Karpas-422 (cell line): ENCODE results near the gene NIPAL4. TPM values are rescaled to one million over a fixed set of nuclear protein-coding genes. Genes with fewer than 3 reads are reported as not detected.

ENCODE experiments used
- DNase-seq: peaks from one replicate; pipeline ENCODE4 v3.0.0-alpha.2; 2015
- H2AFZ ChIP-seq: fragments of 200-600 bp; sonication (generic); 2 replicates; pipeline ENCODE4 v1.6.1; 2014; ENCODE audit warnings: antibody characterized with exemption, low read length, mixed read lengths
- H3K27ac ChIP-seq: fragments of 200-600 bp; sonication (generic); 2 replicates; pipeline ENCODE4 v1.5.1; 2014; ENCODE audit warnings: mild to moderate bottlenecking, low read length, moderate library complexity
- H3K27me3 ChIP-seq: fragments of 200-600 bp; sonication (generic); 2 replicates; pipeline ENCODE4 v1.6.1; 2014; ENCODE audit warnings: low read length, mixed read lengths
- H3K36me3 ChIP-seq: fragments of 200-600 bp; sonication (generic); 2 replicates; pipeline ENCODE4 v1.6.1; 2014; ENCODE audit warnings: low read length, mixed read lengths; ENCODE audit not compliant: insufficient read depth
- H3K4me1 ChIP-seq: fragments of 200-600 bp; sonication (generic); 2 replicates; pipeline ENCODE4 v1.6.1; 2014; ENCODE audit warnings: mild to moderate bottlenecking, low read length, mixed read lengths
- H3K4me2 ChIP-seq: fragments of 200-600 bp; sonication (generic); 2 replicates; pipeline ENCODE4 v1.6.1; 2014; ENCODE audit warnings: low read length, low read depth, mild to moderate bottlenecking; ENCODE audit not compliant: poor library complexity, severe bottlenecking
- H3K4me3 ChIP-seq: fragments of 200-600 bp; sonication (generic); 2 replicates; pipeline ENCODE4 v1.5.1; 2014; ENCODE audit warnings: mild to moderate bottlenecking, antibody characterized with exemption, low read length, mixed read lengths
- H3K79me2 ChIP-seq: fragments of 200-600 bp; sonication (generic); 2 replicates; pipeline ENCODE4 v1.6.1; 2014; ENCODE audit warnings: mild to moderate bottlenecking, low read length, mixed read lengths
- H3K9ac ChIP-seq: fragments of 200-600 bp; sonication (generic); 2 replicates; pipeline ENCODE4 v1.6.0; 2014; ENCODE audit warnings: low read length
- H3K9me2 ChIP-seq: fragments of 200-600 bp; sonication (generic), shearing (Covaris generic); replicated peaks from 2 replicates; pipeline ENCODE4 v1.6.0; 2014; ENCODE audit warnings: mild to moderate bottlenecking, low read length, moderate library complexity; ENCODE audit not compliant: insufficient read depth
- H3K9me3 ChIP-seq: fragments of 300-700, 200-600 bp; sonication (generic); 2 replicates; pipeline ENCODE4 v1.6.1; 2014; ENCODE audit warnings: low read length, mixed read lengths
- H4K20me1 ChIP-seq: fragments of 200-600 bp; sonication (generic); 2 replicates; pipeline ENCODE4 v1.6.1; 2014; ENCODE audit warnings: mild to moderate bottlenecking, antibody characterized with exemption, low read length, low read depth; ENCODE audit not compliant: insufficient read depth
- total RNA-seq: library from RNA; depleted of rRNA; stranded (reverse); fragments of >200 nt; shearing (Covaris generic); gene quantifications from 2 replicates; pipeline ENCODE4 v1.2.3, GENCODE V29; 2014; ENCODE audit warnings: low replicate concordance; rRNA removed

Gene NIPAL4
- total RNA-seq, 1 experiment from 2014 or later: not detected

DNA sequence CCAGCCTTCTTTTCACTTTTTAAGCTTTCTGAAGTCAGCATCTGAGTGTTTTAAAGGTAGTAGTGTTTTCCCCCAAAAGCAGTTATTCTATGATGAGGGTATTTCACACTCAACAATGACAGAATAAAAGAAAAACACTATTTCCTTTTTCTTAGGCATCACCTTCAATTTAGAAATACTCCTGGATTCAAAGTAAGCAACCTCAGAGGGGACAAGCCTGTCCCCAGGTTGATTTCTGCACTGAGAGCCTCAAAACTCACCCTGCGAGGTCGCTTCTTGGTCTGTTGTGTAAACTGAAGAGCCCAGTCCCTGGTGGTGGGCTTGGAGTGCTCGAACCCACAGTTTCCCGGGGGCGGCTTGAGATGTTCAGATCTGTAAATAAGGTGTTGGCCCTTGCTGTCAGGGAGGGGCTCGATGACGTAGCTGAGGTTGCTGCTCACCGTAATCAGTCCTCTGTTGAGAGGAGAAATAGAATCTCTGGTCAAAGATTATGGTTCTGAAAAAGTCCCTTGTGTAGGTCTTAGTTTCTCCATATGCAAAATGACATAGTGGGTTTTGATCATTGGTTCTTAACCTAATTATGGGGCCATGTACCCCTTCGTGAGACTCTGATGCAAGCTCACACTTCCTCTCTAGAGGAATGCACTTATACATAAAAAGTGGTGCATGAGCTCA, 59.7 kb downstream of the NIPAL4 start:
- Histone ChIP-seq H3K4me2 (no peak overlapping the region), H3K9me3 (no peaks in the 10 kb centered on the region), H3K4me3 (no peak overlapping the region), H3K4me1 (no peaks in the 10 kb centered on the region), H3K27me3 (no peaks in the 10 kb centered on the region), H3K9me2 (no peaks in the 10 kb centered on the region), H2AFZ (no peak overlapping the region), H4K20me1 (no peaks in the 10 kb centered on the region), H3K36me3 (no peaks in the 10 kb centered on the region), H3K27ac (no peak overlapping the region), H3K9ac (no peak overlapping the region), H3K79me2 (no peaks in the 10 kb centered on the region)
- DNase-seq: no peak

DNA sequence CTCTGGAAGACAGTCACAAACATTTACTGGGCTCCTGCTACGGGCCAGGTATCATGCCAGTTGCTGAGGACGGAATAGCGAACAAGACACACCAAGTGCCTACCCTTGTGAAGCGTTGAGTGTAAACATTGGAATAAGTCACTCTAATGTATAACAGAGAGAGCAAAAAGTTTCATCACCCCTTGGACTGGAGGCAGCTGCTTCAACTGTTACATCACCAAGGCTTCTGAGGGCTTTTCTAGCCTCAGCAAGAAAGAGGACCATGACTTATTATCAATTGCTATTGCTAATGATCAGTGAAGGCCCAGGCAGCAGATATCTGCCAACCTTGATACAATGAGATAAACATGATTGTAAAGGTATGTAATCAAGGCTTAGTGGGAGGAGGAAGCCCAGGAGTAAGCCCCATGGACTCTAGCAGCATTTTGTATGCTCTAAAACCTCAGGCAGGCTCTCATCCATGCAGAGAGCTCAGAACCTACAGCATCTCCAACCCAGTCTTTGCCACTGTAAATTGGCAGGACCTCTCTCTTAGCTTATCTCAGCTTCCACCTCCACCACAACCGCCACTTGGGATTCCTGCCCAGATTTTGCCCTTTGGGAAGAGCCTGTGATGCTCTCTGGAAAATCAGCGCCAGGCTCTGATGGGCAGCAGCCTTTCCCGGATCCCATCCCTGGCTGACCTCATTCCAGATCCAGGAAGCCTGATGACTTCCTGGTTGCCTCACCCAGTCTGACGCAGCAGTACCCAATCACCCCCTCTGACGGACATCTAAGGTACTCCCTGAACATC, 61.1 kb downstream of the NIPAL4 start:
- Histone ChIP-seq H3K79me2 (no peaks in the 10 kb centered on the region), H3K4me1 (no peaks in the 10 kb centered on the region), H4K20me1 (no peaks in the 10 kb centered on the region), H3K36me3 (no peaks in the 10 kb centered on the region), H3K27me3 (no peaks in the 10 kb centered on the region), H3K9me3 (no peaks in the 10 kb centered on the region), H3K4me3 (no peak overlapping the region), H2AFZ (no peak overlapping the region), H3K9me2 (no peaks in the 10 kb centered on the region), H3K4me2 (no peak overlapping the region), H3K27ac (no peak overlapping the region), H3K9ac (no peak overlapping the region)
- DNase-seq: no peak

DNA sequence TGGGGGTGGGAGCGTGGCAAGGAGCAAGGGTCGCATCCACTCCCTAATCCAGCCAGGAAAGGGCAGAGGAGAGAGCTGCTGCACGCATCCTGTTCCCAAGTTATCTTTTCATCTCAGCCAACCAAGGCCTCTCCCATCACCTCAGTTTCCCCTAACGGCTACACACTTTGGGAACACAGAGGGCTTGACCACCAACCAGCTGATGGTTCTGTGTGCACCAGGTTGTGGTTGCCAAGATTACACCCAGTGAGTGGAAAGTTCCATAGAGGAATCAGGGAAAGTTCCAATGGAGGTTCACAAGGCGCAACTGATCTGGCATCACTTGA, 61.7 kb downstream of the NIPAL4 start:
- Histone ChIP-seq H3K9me3 (no peaks in the 10 kb centered on the region), H3K79me2 (no peaks in the 10 kb centered on the region), H2AFZ (no peak overlapping the region), H3K27me3 (no peaks in the 10 kb centered on the region), H3K4me1 (no peaks in the 10 kb centered on the region), H4K20me1 (no peaks in the 10 kb centered on the region), H3K4me3 (no peak overlapping the region), H3K9me2 (no peaks in the 10 kb centered on the region), H3K4me2 (no peak overlapping the region), H3K36me3 (no peaks in the 10 kb centered on the region), H3K27ac (no peak overlapping the region), H3K9ac (no peak overlapping the region)
- DNase-seq: no peak

DNA sequence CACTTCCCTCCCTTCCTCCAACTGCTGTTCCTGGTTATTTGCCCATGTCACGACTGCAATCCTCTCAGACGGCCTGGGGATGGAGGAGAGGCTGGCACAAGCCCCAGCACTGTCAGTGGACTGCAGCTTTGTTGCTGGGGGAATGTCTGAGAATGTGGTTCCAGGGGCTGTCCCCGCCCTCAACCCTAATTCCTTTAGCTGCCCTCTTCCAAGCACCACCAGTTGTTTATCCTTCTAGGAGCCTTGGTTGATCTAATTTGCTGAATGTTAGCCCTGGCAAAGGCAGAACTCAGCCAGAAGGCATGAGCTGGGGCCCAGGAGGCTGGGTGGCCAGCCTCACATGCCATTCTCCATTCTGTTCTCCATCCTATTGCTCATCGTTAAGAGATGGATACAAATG, 64.0 kb downstream of the NIPAL4 start:
- Histone ChIP-seq H3K79me2 (no peaks in the 10 kb centered on the region), H4K20me1 (no peaks in the 10 kb centered on the region), H3K4me3 (no peak overlapping the region), H3K9ac (no peak overlapping the region), H3K36me3 (no peaks in the 10 kb centered on the region), H3K4me2 (no peak overlapping the region), H3K9me2 (no peaks in the 10 kb centered on the region), H2AFZ (no peak overlapping the region), H3K27me3 (no peaks in the 10 kb centered on the region), H3K9me3 (no peaks in the 10 kb centered on the region), H3K4me1 (no peaks in the 10 kb centered on the region), H3K27ac (no peak overlapping the region)
- DNase-seq: no peak

Other genes starting within 250 kb of the NIPAL4 start
- gene CYFIP2, start 194.1 kb upstream of the NIPAL4 start, total RNA-seq: 355 and 517 TPM in 2 replicates
- gene ADAM19, start 115.6 kb downstream of the NIPAL4 start, total RNA-seq: 4.9 and 5.7 TPM in 2 replicates
- not detected in 2 replicates for gene SOX30, start 192.2 kb downstream of the NIPAL4 start, total RNA-seq
- gene C5orf52, start 211.3 kb downstream of the NIPAL4 start, total RNA-seq: not detected in 2 replicates